SK-N-SH (cell line): ENCODE data around the gene PLPPR5. TPM values are rescaled to one million over a fixed set of nuclear protein-coding genes. Genes with fewer than 3 reads are reported as not detected.

ENCODE experiments used
- CTCF ChIA-PET: fragments of 300-600, 350-600 bp; formaldehyde crosslinking; extraction: SDS; loops from one replicate; lab custom pipeline; 2021; lab: Yijun Ruan, JAX
- POLR2A ChIA-PET: fragments of 350-600 bp; sonication (Branson Sonifier 250); formaldehyde crosslinking; extraction: SDS; loops from one replicate; lab custom pipeline; 2020; ENCODE audit warnings: antibody characterized with exemption, inconsistent platforms; lab: Yijun Ruan, JAX
- DNase-seq: peaks from one replicate; pipeline ENCODE4 v3.0.0; 2012
- H2AFZ ChIP-seq: fragments of 200-600 bp; sonication (generic); 2 replicates; pipeline ENCODE4 v1.8.1; 2016; ENCODE audit warnings: antibody characterized with exemption, mild to moderate bottlenecking, low read depth
- H3F3A ChIP-seq: fragments of 200-600 bp; sonication (generic); replicated peaks from 2 replicates; pipeline ENCODE3; 2016; ENCODE audit warnings: antibody characterized with exemption, mild to moderate bottlenecking; ENCODE audit not compliant: insufficient read depth
- H3K27ac ChIP-seq, 2 experiments: fragments of 200-500 bp in 1 of 2; fragments of 200-600 bp in 1 of 2; sonication (Bioruptor generic) in 1 of 2; sonication (generic), shearing (Covaris generic) in 1 of 2; 2 replicates each; pipeline versions ENCODE4 v1.5.1 to v1.6.1; 2014 to 2016; ENCODE audit warnings: low read depth in 2 of 2, inconsistent platforms in 1 of 2, low read length in 1 of 2, mild to moderate bottlenecking in 1 of 2, mixed read lengths in 1 of 2
- H3K27me3 ChIP-seq: fragments of 200-600 bp; sonication (generic), shearing (Covaris generic); 2 replicates; pipeline ENCODE4 v1.6.1; 2016; ENCODE audit warnings: mixed run types; ENCODE audit not compliant: insufficient read depth
- H3K36me3 ChIP-seq, 2 experiments: fragments of 200-500 bp in 1 of 2; fragments of 200-600 bp in 1 of 2; sonication (Bioruptor generic) in 1 of 2; sonication (generic) in 1 of 2; replicated peaks in 1 of 2; 2 replicates each; pipeline versions ENCODE3 to v1.5.1; 2014 to 2016; ENCODE audit warnings: low read length in 1 of 2, mild to moderate bottlenecking in 1 of 2; ENCODE audit not compliant: insufficient read depth in 2 of 2, control insufficient read depth in 1 of 2
- H3K4me1 ChIP-seq, 2 experiments: fragments of 200-500 bp in 1 of 2; fragments of 200-600 bp in 1 of 2; sonication (Bioruptor generic) in 1 of 2; sonication (generic), shearing (Covaris generic) in 1 of 2; 2 replicates each; pipeline versions ENCODE4 v1.5.1 to v1.6.1; 2014 to 2016; ENCODE audit warnings: low read depth in 1 of 2, low read length in 1 of 2, mixed run types in 1 of 2; ENCODE audit not compliant: insufficient read depth in 2 of 2, control insufficient read depth in 1 of 2
- H3K4me2 ChIP-seq: fragments of 200-600 bp; sonication (generic), shearing (Covaris generic); 2 replicates; pipeline ENCODE4 v1.6.1; 2017; ENCODE audit warnings: mixed run types
- H3K4me3 ChIP-seq, 2 experiments: fragments of 200-500 bp in 1 of 2; fragments of 200-600 bp in 1 of 2; sonication (Bioruptor generic) in 1 of 2; sonication (generic), shearing (Covaris generic) in 1 of 2; 2 replicates each; pipeline versions ENCODE4 v1.5.1 to v1.8.1; 2014 to 2016; ENCODE audit warnings: low read depth in 2 of 2, inconsistent platforms in 1 of 2, low read length in 1 of 2, mild to moderate bottlenecking in 1 of 2, mixed read lengths in 1 of 2, moderate library complexity in 1 of 2
- H3K79me2 ChIP-seq: fragments of 200-600 bp; sonication (generic); 2 replicates; pipeline ENCODE4 v1.8.1; 2017; ENCODE audit warnings: mild to moderate bottlenecking; ENCODE audit not compliant: insufficient read depth
- H3K9ac ChIP-seq: fragments of 200-600 bp; sonication (generic); 2 replicates; pipeline ENCODE4 v1.6.1; 2017; ENCODE audit warnings: mixed run types
- H3K9me2 ChIP-seq: fragments of 200-600 bp; sonication (generic); 2 replicates; pipeline ENCODE4 v1.6.1; 2017; ENCODE audit warnings: mixed run types
- H3K9me3 ChIP-seq: fragments of 200-600 bp; sonication (generic); 2 replicates; pipeline ENCODE4 v1.6.1; 2017; ENCODE audit warnings: mixed run types, mild to moderate bottlenecking, moderate library complexity
- H4K20me1 ChIP-seq: fragments of 200-600 bp; sonication (generic); 2 replicates; pipeline ENCODE4 v1.6.1; 2017; ENCODE audit warnings: mild to moderate bottlenecking, mixed run types; ENCODE audit not compliant: insufficient read depth
- ELF1 ChIP-seq: IDR thresholded peaks from 2 replicates; pipeline ENCODE4 v1.4.0; 2012
- EP300 ChIP-seq, 2 experiments: IDR thresholded peaks; 2 replicates each; pipeline versions ENCODE4 v1.4.0 to v1.6.1; 2012; ENCODE audit warnings: borderline replicate concordance in 1 of 2, low read depth in 1 of 2, low read length in 1 of 2
- FOSL2 ChIP-seq: IDR thresholded peaks from 2 replicates; pipeline ENCODE4 v1.4.0; 2012; ENCODE audit warnings: low read depth, mild to moderate bottlenecking, moderate library complexity, borderline replicate concordance
- FOXM1 ChIP-seq: IDR thresholded peaks from 2 replicates; pipeline ENCODE4 v1.4.0; 2012; ENCODE audit warnings: low read depth, mild to moderate bottlenecking
- JUND ChIP-seq: IDR thresholded peaks from 2 replicates; pipeline ENCODE4 v1.4.0; 2012
- MEF2A ChIP-seq: IDR thresholded peaks from 2 replicates; pipeline ENCODE4 v1.4.0; 2012; ENCODE audit warnings: low read depth, borderline replicate concordance
- MXI1 ChIP-seq: IDR thresholded peaks from 2 replicates; pipeline ENCODE4 v1.6.1; 2012; ENCODE audit warnings: mild to moderate bottlenecking, low read depth, low read length, improper control_type of control experiment
- NRF1 ChIP-seq: IDR thresholded peaks from 2 replicates; pipeline ENCODE4 v1.6.1; 2012; ENCODE audit warnings: low read depth, mild to moderate bottlenecking, low read length
- PBX3 ChIP-seq: IDR thresholded peaks from 2 replicates; pipeline ENCODE4; 2012
- POLR2AphosphoS5 ChIP-seq: IDR thresholded peaks from 2 replicates; pipeline ENCODE4 v1.6.1; 2012; ENCODE audit warnings: low read depth, low read length
- RAD21 ChIP-seq: IDR thresholded peaks from 2 replicates; pipeline ENCODE4 v1.6.1; 2012; ENCODE audit warnings: mild to moderate bottlenecking, low read length
- RCOR1 ChIP-seq: fragments of 150-350 bp; IDR thresholded peaks from 2 replicates; pipeline ENCODE4 v1.6.1; 2017; ENCODE audit warnings: antibody characterized with exemption, low read length
- RFX5 ChIP-seq: IDR thresholded peaks from 2 replicates; pipeline ENCODE4 v1.6.1; 2012; ENCODE audit warnings: mild to moderate bottlenecking, improper control_type of control experiment, low read length
- RXRA ChIP-seq: IDR thresholded peaks from 2 replicates; pipeline ENCODE4 v1.4.0; 2012; ENCODE audit warnings: low read depth, mild to moderate bottlenecking, borderline replicate concordance
- SIN3A ChIP-seq: IDR thresholded peaks from 2 replicates; pipeline ENCODE4 v1.6.1; 2012; ENCODE audit warnings: low read depth, mild to moderate bottlenecking, low read length, moderate library complexity, borderline replicate concordance
- SMC3 ChIP-seq: IDR thresholded peaks from 2 replicates; pipeline ENCODE4 v1.6.1; 2012; ENCODE audit warnings: low read depth, low read length, improper control_type of control experiment
- TCF12 ChIP-seq: IDR thresholded peaks from 2 replicates; pipeline ENCODE4 v1.4.0; 2012
- TEAD4 ChIP-seq: IDR thresholded peaks from 2 replicates; pipeline ENCODE4 v1.4.0; 2012; ENCODE audit warnings: mild to moderate bottlenecking, borderline replicate concordance; ENCODE audit not compliant: insufficient read depth
- USF2 ChIP-seq: fragments of 150-350 bp; IDR thresholded peaks from 2 replicates; pipeline ENCODE4 v1.6.1; 2017; ENCODE audit warnings: antibody characterized with exemption, low read length, low read depth, borderline replicate concordance
- WGBS: methylation state at CpG from one replicate; pipeline ENCODE4 v1.1.6; 2017; ENCODE audit warnings: low lambda C conversion rate; 5-methylcytosine and 5-hydroxymethylcytosine counted together
- polyA plus RNA-seq, 3 experiments: library from polyadenylated mRNA; depleted of rRNA; stranded (reverse); fragments of >200 nt; gene quantifications; 2 replicates each; pipeline ENCODE4 v1.2.3, GENCODE V29; 2012

PLPPR5 gene
- polyA plus RNA-seq, 1 of the 3 experiments (the other 2 are of a cell fraction): 0.23 TPM

DNA sequence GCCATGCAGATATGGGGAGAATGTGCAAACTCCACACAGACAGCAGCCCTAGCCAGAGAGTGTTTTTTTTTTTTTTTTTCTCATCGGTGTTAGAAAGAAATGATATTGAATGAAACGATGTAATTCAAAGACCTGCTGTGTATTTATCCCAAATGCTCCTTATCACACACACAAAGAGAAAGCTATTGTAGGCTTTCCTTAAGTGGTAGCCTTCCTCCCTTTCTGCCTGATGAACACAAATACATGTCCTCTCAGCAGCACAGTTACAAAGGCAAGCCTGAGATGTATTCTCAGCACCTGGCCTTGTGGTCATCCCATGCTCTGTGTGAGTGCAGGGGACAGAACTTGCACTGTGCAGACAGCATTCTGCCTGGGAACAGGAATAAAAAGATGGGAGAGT, 93.8 kb downstream of the PLPPR5 start:
- Histone ChIP-seq H2AFZ (no peak overlapping the region), H3K9ac (no peak overlapping the region), H3K36me3 (no peaks in the 10 kb centered on the region), H3K27me3 (no peaks in the 10 kb centered on the region), H4K20me1 (no peaks in the 10 kb centered on the region), H3K79me2 (no peaks in the 10 kb centered on the region), H3K9me2 (no peaks in the 10 kb centered on the region), H3K9me3 (no peaks in the 10 kb centered on the region), H3F3A (peaks cover 20% of the 10 kb centered on the region), H3K4me2 (no peak overlapping the region), H3K27ac (peak overlapping the region in 1 of 2 experiments; percentile 50; a peak in 2 of 4 replicates), H3K4me1 (peaks cover 3 to 8% of the 10 kb centered on the region in 2 experiments; a peak in 2 of 4 replicates), H3K4me3 (no peak overlapping the region)
- no peak for DNase-seq
- ChIA-PET POLR2A (no interaction called here), CTCF (interaction anchor here (0.8 to 0.9 kb wide), 2 partner anchors 14 to 22 kb away, joined by 3 to 4 read pairs; no protein-coding TSS in a partner anchor)
- WGBS: 81% methylated on average over 2 of the region's 2 CpGs
- TF ChIP-seq EP300 (IDR thresholded peaks at IDR 0.05; ENCODE audit: borderline replicate concordance in 1 of 2, low read depth in 1 of 2, low read length in 1 of 2) (no peak), MEF2A (no peak), USF2 (no peak), NRF1 (no peak), FOXM1 (no peak), MXI1 (no peak), RXRA (no peak), ELF1 (no peak), RCOR1 (no peak), SIN3A (no peak), RAD21 (no peak), POLR2AphosphoS5 (no peak)

DNA sequence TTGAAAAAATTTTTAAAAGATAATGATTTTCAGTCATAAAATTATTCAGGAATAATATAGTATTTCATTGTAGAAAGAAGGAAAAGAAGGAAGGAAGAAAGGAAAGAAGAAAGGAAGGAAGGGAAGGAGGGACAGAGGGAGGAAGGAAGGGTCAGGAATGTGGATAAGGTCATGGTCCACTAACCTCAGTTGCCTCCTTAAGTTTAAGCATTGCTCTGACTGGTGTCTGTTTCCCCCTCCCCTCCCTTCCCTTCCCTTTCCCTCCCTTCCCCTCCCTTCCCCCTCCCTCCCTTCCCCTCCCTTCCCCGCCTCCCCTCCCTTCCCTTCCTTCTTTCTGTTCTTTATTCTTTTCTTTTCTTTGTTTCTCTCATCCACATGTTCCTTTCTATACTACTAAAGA, 95.7 kb downstream of the PLPPR5 start:
- Histone ChIP-seq H3K9me2 (no peaks in the 10 kb centered on the region), H3K27ac (no peak overlapping the region), H3K79me2 (no peaks in the 10 kb centered on the region), H3K9me3 (no peaks in the 10 kb centered on the region), H4K20me1 (no peaks in the 10 kb centered on the region), H3K36me3 (no peaks in the 10 kb centered on the region), H3F3A (peaks cover 29% of the 10 kb centered on the region), H2AFZ (no peak overlapping the region), H3K4me1 (peaks cover 10 to 11% of the 10 kb centered on the region in 2 experiments; a peak in 3 of 4 replicates), H3K27me3 (no peaks in the 10 kb centered on the region), H3K4me3 (no peak overlapping the region), H3K9ac (no peak overlapping the region), H3K4me2 (no peak overlapping the region)
- POLR2A ChIA-PET: no interaction called here
- DNase-seq: no peak
- CTCF ChIA-PET: interaction anchor here (0.7 to 1.0 kb wide), 2 partner anchors 10 to 21 kb away, joined by 3 read pairs; no protein-coding TSS in a partner anchor
- WGBS: 89% methylated on average over 1 of the region's 1 CpG
- TF ChIP-seq POLR2AphosphoS5: no peak

DNA sequence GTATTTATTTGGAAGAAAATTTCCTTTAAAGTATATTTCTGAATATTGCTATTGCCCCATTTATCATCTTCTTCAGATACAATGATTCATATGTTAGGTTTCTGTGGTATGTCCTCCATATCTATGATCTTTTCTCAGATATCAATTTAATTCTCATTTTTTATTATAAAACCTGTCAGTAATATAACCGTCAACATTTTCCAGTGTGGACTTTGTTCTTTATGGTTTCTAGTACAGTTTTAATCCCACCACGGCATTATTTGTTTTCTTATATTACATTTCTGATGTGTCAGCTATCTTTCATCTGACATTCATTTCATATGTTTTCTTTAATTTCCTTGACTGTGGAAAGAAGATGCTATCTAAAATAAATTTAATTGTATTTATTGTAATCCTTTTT, 97.9 kb downstream of the PLPPR5 start:
- no peak for TF ChIP-seq RXRA
- no peak for TF ChIP-seq RFX5
- no peak for TF ChIP-seq SMC3
- peak; percentile 70 for TF ChIP-seq TCF12
- peak; percentile 53; the same call in 1 of the 2 replicates for TF ChIP-seq FOSL2
- TF ChIP-seq JUND: peak; percentile 81
- TF ChIP-seq EP300 (IDR thresholded peaks at IDR 0.05; ENCODE audit: borderline replicate concordance in 1 of 2, low read depth in 1 of 2, low read length in 1 of 2): peak in 1 of 2 experiments; percentile 74; a peak in 1 of 4 replicates
- TF ChIP-seq TEAD4: peak; percentile 62; the same call in 1 of the 2 replicates
- peak; percentile 88 for TF ChIP-seq PBX3
- no peaks in the 10 kb centered on the region for H3K9me2 ChIP-seq
- no peak overlapping the region for H3K9ac ChIP-seq
- no peak overlapping the region for H3K4me3 ChIP-seq
- H3K27me3 ChIP-seq: no peaks in the 10 kb centered on the region
- POLR2A ChIA-PET: no interaction called here
- H3F3A ChIP-seq: peaks cover 29% of the 10 kb centered on the region
- 0 out of 4 replicates have a peak overlapping the region, but pooled peaks of 1 of the 2 experiments have one; percentile 17 for H3K27ac ChIP-seq
- no peak overlapping the region for H2AFZ ChIP-seq
- peaks cover 10 to 11% of the 10 kb centered on the region in 2 experiments; a peak in 3 of 4 replicates for H3K4me1 ChIP-seq
- no peaks in the 10 kb centered on the region for H3K36me3 ChIP-seq
- WGBS: 13% methylated on average over 2 of the region's 2 CpGs
- no peak for DNase-seq
- H3K79me2 ChIP-seq: no peaks in the 10 kb centered on the region
- CTCF ChIA-PET: interaction anchor here (1.2 kb wide), 1 partner anchor 574 kb away, joined by 4 read pairs; no protein-coding TSS in a partner anchor
- no peak overlapping the region for H3K4me2 ChIP-seq
- no peaks in the 10 kb centered on the region for H3K9me3 ChIP-seq
- no peaks in the 10 kb centered on the region for H4K20me1 ChIP-seq
